Endothelial cell (in vitro differentiated cells): ENCODE measurements around the gene CRISP2. TPM values are rescaled to one million over a fixed set of nuclear protein-coding genes. Genes with fewer than 3 reads are reported as not detected.
"Not testable (repeated sequence)": the region's sequence is repeated elsewhere in the genome, so short reads cannot be mapped to it uniquely, and the experiment has no call there.

Source experiments
- DNase-seq: peaks from one replicate; pipeline ENCODE4 v3.0.0; 2021; ENCODE audit warnings: low spot score
- H3K27ac Mint-ChIP-seq: one replicate; pipeline ENCODE4 v1.8.0; 2021; ENCODE audit warnings: mixed read lengths, inconsistent platforms; ENCODE audit not compliant: unreplicated experiment
- H3K27me3 Mint-ChIP-seq: one replicate; pipeline ENCODE4 v1.8.0; 2021; ENCODE audit warnings: mild to moderate bottlenecking, moderate library complexity, mixed read lengths, inconsistent platforms; ENCODE audit not compliant: unreplicated experiment
- H3K36me3 Mint-ChIP-seq: one replicate; pipeline ENCODE4 v1.8.0; 2021; ENCODE audit warnings: mild to moderate bottlenecking, low read depth, mixed read lengths, inconsistent platforms; ENCODE audit not compliant: unreplicated experiment
- H3K4me1 Mint-ChIP-seq: one replicate; pipeline ENCODE4 v1.8.0; 2021; ENCODE audit warnings: mild to moderate bottlenecking, mixed read lengths, inconsistent platforms; ENCODE audit not compliant: unreplicated experiment
- H3K4me3 Mint-ChIP-seq: one replicate; pipeline ENCODE4 v1.8.0; 2021; ENCODE audit warnings: mild to moderate bottlenecking, mixed read lengths, inconsistent platforms; ENCODE audit not compliant: unreplicated experiment
- H3K9me3 Mint-ChIP-seq: one replicate; pipeline ENCODE4 v1.8.0; 2021; ENCODE audit warnings: mixed read lengths, inconsistent platforms; ENCODE audit not compliant: unreplicated experiment
- CTCF ChIP-seq: fragments of 200-600 bp; sonication (generic); IDR thresholded peaks from one replicate; pipeline ENCODE4 v1.5.0; 2021; ENCODE audit warnings: antibody characterized with exemption; ENCODE audit not compliant: unreplicated experiment
- total RNA-seq: library from RNA; stranded (reverse); fragmentation: NEBNext Ultra II Directional; extraction: Animal tissue kit (Norgen Biotek cat#: 25700); gene quantifications from one replicate; pipeline ENCODE4 v1.2.1, GENCODE V29; 2021; ENCODE audit not compliant: unreplicated experiment

Gene CRISP2
- total RNA-seq, 1 donor from 2014 or later: not detected

DNA sequence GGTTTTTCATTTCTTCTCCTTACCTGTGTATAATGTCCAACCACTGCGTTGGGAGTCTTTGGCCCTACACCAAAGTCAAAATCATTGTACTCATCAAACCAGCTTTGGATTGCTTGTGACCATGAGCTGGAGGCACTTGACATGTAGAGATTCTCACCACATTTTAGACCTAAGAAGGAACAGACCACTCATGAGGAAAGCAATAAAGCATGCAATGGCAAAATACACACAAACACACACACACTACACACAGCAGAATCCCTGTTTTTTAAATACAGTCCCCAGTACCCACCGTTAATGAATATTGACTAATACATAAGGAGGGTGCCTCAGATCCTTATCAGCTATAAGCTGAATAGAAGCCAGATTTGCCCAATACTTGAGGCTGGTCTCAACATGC is 20.3 kb upstream of the CRISP2 start:
- H3K4me1 Mint-ChIP-seq: peaks cover 8% of the 10 kb centered on the region
- DNase-seq: no peak
- H3K27me3 Mint-ChIP-seq: no peaks in the 10 kb centered on the region
- H3K4me3 Mint-ChIP-seq: no peak overlapping the region
- no peaks in the 10 kb centered on the region for H3K36me3 Mint-ChIP-seq
- no peak overlapping the region for H3K27ac Mint-ChIP-seq
- H3K9me3 Mint-ChIP-seq: no peaks in the 10 kb centered on the region
- no peak for TF ChIP-seq CTCF

DNA sequence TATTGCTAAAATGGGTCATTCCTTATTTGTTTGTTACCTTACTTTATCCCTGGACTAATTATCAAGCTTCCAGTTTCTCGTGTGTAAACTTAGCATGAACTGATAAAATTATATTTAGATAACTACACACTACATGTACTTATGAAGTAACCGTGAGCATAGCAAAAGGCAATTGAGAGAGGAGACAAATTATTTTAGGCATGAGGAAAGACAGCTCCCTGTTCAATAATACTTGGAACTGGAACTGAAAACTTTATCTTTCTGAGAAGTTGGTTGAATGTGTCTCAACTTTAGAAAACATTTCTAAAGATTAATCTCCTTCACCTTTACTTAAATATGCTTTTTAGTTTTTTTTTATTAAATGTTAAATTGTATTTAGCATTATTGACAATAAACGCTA is 19.4 kb upstream of the CRISP2 start:
- Mint-ChIP-seq H3K4me1 (peaks cover 8% of the 10 kb centered on the region), H3K27me3 (no peaks in the 10 kb centered on the region), H3K4me3 (no peak overlapping the region), H3K36me3 (no peaks in the 10 kb centered on the region), H3K27ac (no peak overlapping the region), H3K9me3 (no peaks in the 10 kb centered on the region)
- DNase-seq: no peak
- TF ChIP-seq CTCF: no peak

DNA sequence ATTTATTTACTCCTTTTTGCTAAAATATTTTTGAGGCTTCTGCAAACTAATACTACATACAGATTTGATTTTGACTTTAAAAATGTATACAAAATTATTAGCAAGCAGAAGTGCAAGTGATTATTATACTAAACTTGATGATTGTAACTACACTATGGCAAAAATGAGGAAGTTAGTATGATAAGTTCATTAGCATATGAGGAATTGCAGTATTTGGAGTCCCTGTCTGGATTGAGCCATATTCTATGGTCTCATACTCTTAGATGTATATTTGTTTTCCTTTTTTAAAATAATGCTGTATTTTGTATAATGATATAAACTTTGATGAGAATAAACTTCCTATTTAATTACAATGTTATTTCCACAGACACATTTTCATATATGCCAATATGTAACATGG is 16.9 kb upstream of the CRISP2 start:
- Mint-ChIP-seq H3K4me1 (peaks cover 3% of the 10 kb centered on the region), H3K27me3 (no peaks in the 10 kb centered on the region), H3K9me3 (no peaks in the 10 kb centered on the region), H3K4me3 (no peak overlapping the region), H3K36me3 (no peaks in the 10 kb centered on the region), H3K27ac (no peak overlapping the region)
- TF ChIP-seq CTCF: no peak
- no peak for DNase-seq

DNA sequence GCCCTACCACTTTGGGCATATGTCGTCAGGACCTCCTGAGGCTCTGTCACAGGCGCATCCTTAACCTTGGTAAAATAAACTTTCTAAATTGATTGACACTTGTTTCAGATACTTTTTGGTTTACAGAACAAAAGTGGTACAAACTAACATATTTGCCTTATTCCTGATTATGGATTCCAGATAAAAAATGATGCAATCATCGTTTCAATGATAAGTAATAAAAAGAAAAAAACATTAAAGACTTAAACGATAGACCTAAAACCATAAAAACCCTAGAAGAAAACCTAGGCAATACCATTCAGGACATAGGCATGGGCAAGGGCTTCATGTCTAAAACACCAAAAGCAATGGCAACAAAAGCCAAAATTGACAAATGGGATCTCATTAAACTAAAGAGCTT is 10.6 kb upstream of the CRISP2 start:
- not testable (repeated sequence) for H3K4me1 Mint-ChIP-seq, H3K9me3 Mint-ChIP-seq, H3K36me3 Mint-ChIP-seq, H3K27me3 Mint-ChIP-seq, H3K4me3 Mint-ChIP-seq, H3K27ac Mint-ChIP-seq, DNase-seq

- DNase-seq: no peak
- no peaks in the 10 kb centered on the region for H3K36me3 Mint-ChIP-seq
- H3K27ac Mint-ChIP-seq: no peak overlapping the region
- no peak overlapping the region for H3K4me3 Mint-ChIP-seq
- no peaks in the 10 kb centered on the region for H3K27me3 Mint-ChIP-seq
- H3K9me3 Mint-ChIP-seq: no peaks in the 10 kb centered on the region
- TF ChIP-seq CTCF: no peak
- H3K4me1 Mint-ChIP-seq: peaks cover under 1% of the 10 kb centered on the region
These were observed 8.0 kb upstream of the CRISP2 start for GRCh38 chr6:49721297-49721696.

GRCh38 chr6:49720372-49720771 is 7.0 kb upstream of the CRISP2 start:
- H3K27me3 Mint-ChIP-seq: no peaks in the 10 kb centered on the region
- H3K4me1 Mint-ChIP-seq: no peaks in the 10 kb centered on the region
- H3K9me3 Mint-ChIP-seq: no peaks in the 10 kb centered on the region
- TF ChIP-seq CTCF: no peak
- no peak overlapping the region for H3K4me3 Mint-ChIP-seq
- no peak for DNase-seq
- H3K27ac Mint-ChIP-seq: no peak overlapping the region
- no peaks in the 10 kb centered on the region for H3K36me3 Mint-ChIP-seq
